Measurements from ENCODE around the gene NCAPD2. TPM values are rescaled to one million over a fixed set of nuclear protein-coding genes. Genes with fewer than 3 reads are reported as not detected.

Gene NCAPD2
- total and polyA plus RNA-seq, 2 donors (not counting 3 experiments of a cell fraction or from before 2014, with no cell fraction given): 41.8 to 90.1 TPM

DNA sequence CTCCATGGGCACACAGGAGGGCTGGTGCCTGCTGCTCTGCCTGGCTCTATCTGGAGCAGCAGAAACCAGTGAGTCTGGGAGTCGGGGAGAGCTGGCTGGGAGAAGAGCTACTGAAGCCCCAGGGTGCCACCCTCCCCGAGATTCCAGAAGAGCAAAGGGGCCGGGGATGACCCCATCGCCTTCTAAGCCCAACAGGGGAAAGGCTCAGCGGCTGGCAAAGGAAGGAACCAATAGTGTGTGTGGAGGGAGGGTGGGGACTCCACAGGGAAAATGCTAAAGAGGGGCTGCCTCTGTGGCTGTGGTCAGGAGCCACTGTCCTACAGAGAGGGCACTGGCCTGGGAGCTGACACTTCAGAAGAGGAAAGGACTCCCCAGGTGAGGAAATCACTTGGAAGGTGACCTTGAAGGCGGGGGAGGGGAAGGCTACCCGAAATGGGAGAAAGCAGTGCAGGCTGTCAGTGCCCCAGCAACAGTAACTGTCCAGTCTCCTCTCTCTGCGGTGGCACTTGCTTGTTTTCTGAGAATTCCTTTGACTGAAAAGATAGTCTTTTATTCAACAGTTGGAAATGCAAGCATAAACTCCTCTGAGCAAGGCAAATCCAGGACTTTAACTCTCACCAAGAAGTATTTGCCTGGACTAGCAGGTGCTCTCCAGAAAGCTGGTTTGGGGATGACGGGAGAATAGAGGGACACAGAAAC is 41.5 kb upstream of the NCAPD2 start:
- Histone ChIP-seq H3K79me2 (ENCODE audit: control insufficient read depth, insufficient read depth, low read length) (no peaks in the 10 kb centered on the region), H3K9me3 (replicated peaks; ENCODE audit: control insufficient read depth, insufficient read depth, low read length) (no peaks in the 10 kb centered on the region), H3K9me1 (replicated peaks; ENCODE audit: control insufficient read depth, extremely low read depth, insufficient read depth, low read length) (no peaks in the 10 kb centered on the region), H2AFZ (ENCODE audit: low read depth, low read length) (peak overlapping the region; percentile 79), H3K27ac (ENCODE audit: insufficient read depth, low read depth, low read length) (peak overlapping the region; percentile 62), H3K27me3 (ENCODE audit: control insufficient read depth in 2 of 2, insufficient read depth in 2 of 2, low read length in 2 of 2) (no peaks in the 10 kb centered on the region), H3K4me1 (ENCODE audit: control insufficient read depth, extremely low read depth, insufficient read depth, low read length) (peaks cover 27% of the 10 kb centered on the region), H3K9ac (replicated peaks; ENCODE audit: extremely low read depth, insufficient read depth, low read length) (peak overlapping the region; percentile 49), H3K4me3 (replicated peaks in 1 of 3; ENCODE audit: insufficient read depth in 1 of 3, low read depth in 1 of 3, low read length in 3 of 3) (peak overlapping the region; percentile 6 to 51 (median 31)), H4K20me1 (replicated peaks; ENCODE audit: control insufficient read depth, extremely low read depth, insufficient read depth, low read length) (no peaks in the 10 kb centered on the region), H3K4me2 (ENCODE audit: insufficient read depth, low read length) (peak overlapping the region; percentile 62), H3K36me3 (ENCODE audit: control insufficient read depth in 2 of 2, extremely low read depth in 1 of 2, insufficient read depth in 2 of 2, low read length in 2 of 2) (peaks cover 0 to 3% of the 10 kb centered on the region in 2 experiments)
- no peak for FAIRE-seq
- TF ChIP-seq FOS (IDR thresholded peaks at IDR 0.05; ENCODE audit: borderline replicate concordance, insufficient read depth, low read length) (no peak), POLR2A (IDR thresholded peaks at IDR 0.05; ENCODE audit: low read depth, low read length) (peak; percentile 18), POLR2AphosphoS5 (IDR thresholded peaks at IDR 0.05; ENCODE audit: insufficient read depth, low read depth, low read length) (no peak)
- ChIA-PET POLR2A (interaction anchor here (1.7 kb wide), 1 partner anchor 18 kb away, joined by 8 read pairs; the partner anchor contains the start of gene VAMP1), CTCF (interaction anchor here (1.3 to 3.0 kb wide), 6 partner anchors 8 to 126 kb away, joined by 3 to 25 read pairs (median 6); no protein-coding TSS in a partner anchor)
- intact Hi-C loops (cut with micrococcal nuclease) (loop anchor here (1.0 kb wide), 2 partner anchors 68 to 129 kb away; partner anchors contain the start of gene LTBR), dilution Hi-C loops (cut with MboI; ENCODE audit: extremely low pct_ligation_motif_present, low sequenced_read_pairs) (no loop called here)
- TSS peak; percentile 35 for BruUV-seq (replicated peaks)
- DNase-seq (ENCODE audit: low read depth, low spot score): peak; percentile 36

DNA sequence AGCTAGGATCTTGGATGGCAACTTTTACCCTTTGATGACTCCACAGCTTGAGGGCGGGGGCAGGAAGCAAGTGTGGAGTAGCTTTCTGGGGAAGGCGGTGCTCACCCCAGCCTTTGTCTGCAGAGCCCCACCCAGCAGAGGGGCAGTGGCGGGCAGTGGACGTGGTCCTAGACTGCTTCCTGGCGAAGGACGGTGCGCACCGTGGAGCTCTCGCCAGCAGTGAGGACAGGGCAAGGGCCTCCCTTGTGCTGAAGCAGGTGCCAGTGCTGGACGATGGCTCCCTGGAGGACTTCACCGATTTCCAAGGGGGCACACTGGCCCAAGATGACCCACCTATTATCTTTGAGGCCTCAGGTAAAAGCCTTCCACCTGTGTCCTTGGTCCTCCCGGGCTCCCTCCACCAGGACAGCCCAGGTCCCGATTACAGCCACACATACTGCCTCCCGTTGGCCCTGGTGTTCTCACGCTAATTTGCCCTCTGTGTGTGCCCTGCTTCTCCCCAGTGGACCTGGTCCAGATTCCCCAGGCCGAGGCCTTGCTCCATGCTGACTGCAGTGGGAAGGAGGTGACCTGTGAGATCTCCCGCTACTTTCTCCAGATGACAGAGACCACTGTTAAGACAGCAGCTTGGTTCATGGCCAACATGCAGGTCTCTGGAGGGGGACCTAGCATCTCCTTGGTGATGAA is 40.8 kb upstream of the NCAPD2 start:
- Histone ChIP-seq H3K79me2 (ENCODE audit: control insufficient read depth, insufficient read depth, low read length) (no peaks in the 10 kb centered on the region), H4K20me1 (replicated peaks; ENCODE audit: control insufficient read depth, extremely low read depth, insufficient read depth, low read length) (no peaks in the 10 kb centered on the region), H3K9ac (replicated peaks; ENCODE audit: extremely low read depth, insufficient read depth, low read length) (peak overlapping the region; percentile 49), H3K4me1 (ENCODE audit: control insufficient read depth, extremely low read depth, insufficient read depth, low read length) (peaks cover 27% of the 10 kb centered on the region), H3K4me2 (ENCODE audit: insufficient read depth, low read length) (peak overlapping the region; percentile 62), H3K9me3 (replicated peaks; ENCODE audit: control insufficient read depth, insufficient read depth, low read length) (no peaks in the 10 kb centered on the region), H3K27ac (ENCODE audit: insufficient read depth, low read depth, low read length) (peak overlapping the region; percentile 62), H3K4me3 (replicated peaks in 1 of 3; ENCODE audit: insufficient read depth in 1 of 3, low read depth in 1 of 3, low read length in 3 of 3) (peak overlapping the region in 1 of 3 experiments; percentile 51), H3K27me3 (ENCODE audit: control insufficient read depth in 2 of 2, insufficient read depth in 2 of 2, low read length in 2 of 2) (no peaks in the 10 kb centered on the region), H3K9me1 (replicated peaks; ENCODE audit: control insufficient read depth, extremely low read depth, insufficient read depth, low read length) (no peaks in the 10 kb centered on the region), H3K36me3 (ENCODE audit: control insufficient read depth in 2 of 2, extremely low read depth in 1 of 2, insufficient read depth in 2 of 2, low read length in 2 of 2) (peaks cover 0 to 7% of the 10 kb centered on the region in 2 experiments), H2AFZ (ENCODE audit: low read depth, low read length) (peak overlapping the region; percentile 79)
- ChIA-PET CTCF (interaction anchor here (1.3 to 3.0 kb wide), 5 partner anchors 9 to 127 kb away, joined by 3 to 25 read pairs (median 5); no protein-coding TSS in a partner anchor), POLR2A (interaction anchor here (1.7 kb wide), 1 partner anchor 17 kb away, joined by 8 read pairs; the partner anchor contains the start of gene VAMP1)
- FAIRE-seq (peak; percentile 91), DNase-seq (ENCODE audit: low read depth, low spot score) (no peak)
- no TSS peak for BruUV-seq (replicated peaks)
- intact Hi-C loops (cut with micrococcal nuclease): loop anchor here (1.0 kb wide), 2 partner anchors 69 to 130 kb away; partner anchors contain the start of gene LTBR
- dilution Hi-C loops (cut with MboI; ENCODE audit: extremely low pct_ligation_motif_present, low sequenced_read_pairs): no loop called here
- TF ChIP-seq POLR2AphosphoS5 (IDR thresholded peaks at IDR 0.05; ENCODE audit: insufficient read depth, low read depth, low read length) (peak; percentile 29), MYC (IDR thresholded peaks at IDR 0.05; ENCODE audit: low read depth, low read length) (no peak)

Data from endothelial cell of umbilical vein (primary cell).